Measurements from ENCODE around the gene LYST. TPM values are rescaled to one million over a fixed set of nuclear protein-coding genes. Genes with fewer than 3 reads are reported as not detected.

The LYST gene
- total RNA-seq, 4 donors from 2014 or later, result 22.8 to 46.7 (median 32.1) TPM

- TF ChIP-seq EP300 (IDR thresholded peaks at IDR 0.05; ENCODE audit: low read depth) (no peak), POLR2A (IDR thresholded peaks at IDR 0.05) (no peak), CTCF (IDR thresholded peaks at IDR 0.05) (no peak), POLR2AphosphoS5 (IDR thresholded peaks at IDR 0.05) (no peak)
- Histone ChIP-seq H3K27me3 (no peaks in the 10 kb centered on the region), H3K9me3 (no peaks in the 10 kb centered on the region), H3K4me3 (no peak overlapping the region), H3K27ac (no peak overlapping the region), H3K4me1 (peaks cover 0 to 9% (median 2%) of the 10 kb centered on the region in 4 donors), H3K36me3 (no peaks in the 10 kb centered on the region)
- intact Hi-C loops (cut with DNase I; ENCODE audit: low total_unique reads), result no loop called here
- in situ Hi-C loops (cut with MboI; ENCODE audit: low pct_ligation_motif_present in 1 of 4, low pct_unique_long_range_greater_than_20kb in 1 of 4, low sequenced_read_pairs in 3 of 4), result no loop called here
- no peak for DNase-seq
- 89 to 95% methylated on average over 3 of the region's 3 CpGs for WGBS, 2 donors (ENCODE audit: low coverage in 1 of 2)
Observed at GRCh38 chr1:235617140-235617539, 249.6 kb downstream of the LYST start.

- no peak overlapping the region for H3K27ac ChIP-seq
- H3K36me3 ChIP-seq, result no peaks in the 10 kb centered on the region
- no peaks in the 10 kb centered on the region for H3K27me3 ChIP-seq
- TF ChIP-seq CTCF (IDR thresholded peaks at IDR 0.05) (no peak), EP300 (IDR thresholded peaks at IDR 0.05; ENCODE audit: low read depth) (no peak)
- H3K4me1 ChIP-seq, result peaks cover 0 to 9% (median 2%) of the 10 kb centered on the region in 4 donors
- no peak for DNase-seq
- no peak overlapping the region for H3K4me3 ChIP-seq
- H3K9me3 ChIP-seq, result no peaks in the 10 kb centered on the region
- 84% methylated on average over 7 of the region's 7 CpGs; no CpG with 5 or more reads in 1 of the 2 donors for WGBS, 2 donors (ENCODE audit: low coverage in 1 of 2)
- intact Hi-C loops (cut with DNase I; ENCODE audit: low total_unique reads) (no loop called here), in situ Hi-C loops (cut with MboI; ENCODE audit: low pct_ligation_motif_present in 1 of 4, low pct_unique_long_range_greater_than_20kb in 1 of 4, low sequenced_read_pairs in 3 of 4) (no loop called here)
Observed at GRCh38 chr1:235614442-235614954, 252.2 kb downstream of the LYST start.

- intact Hi-C loops (cut with DNase I; ENCODE audit: low total_unique reads) (no loop called here), in situ Hi-C loops (cut with MboI; ENCODE audit: low pct_ligation_motif_present in 1 of 4, low pct_unique_long_range_greater_than_20kb in 1 of 4, low sequenced_read_pairs in 3 of 4) (no loop called here)
- no peak overlapping the region for H3K4me3 ChIP-seq
- 68% methylated on average over 2 of the region's 2 CpGs; no CpG with 5 or more reads in 1 of the 2 donors for WGBS, 2 donors (ENCODE audit: low coverage in 1 of 2)
- no peaks in the 10 kb centered on the region for H3K27me3 ChIP-seq
- TF ChIP-seq CTCF (IDR thresholded peaks at IDR 0.05) (no peak), POLR2A (IDR thresholded peaks at IDR 0.05) (no peak), EP300 (IDR thresholded peaks at IDR 0.05; ENCODE audit: low read depth) (no peak), POLR2AphosphoS5 (IDR thresholded peaks at IDR 0.05) (peak in 1 of 3 donors; percentile 33)
- H3K27ac ChIP-seq, result peak overlapping the region; percentile 34 to 63 (median 54)
- DNase-seq, result peak; percentile 38
- peaks cover 0 to 9% (median 2%) of the 10 kb centered on the region in 4 donors for H3K4me1 ChIP-seq
- no peaks in the 10 kb centered on the region for H3K36me3 ChIP-seq
- H3K9me3 ChIP-seq, result no peaks in the 10 kb centered on the region
Observed at GRCh38 chr1:235613602-235614001, 253.1 kb downstream of the LYST start.

GRCh38 chr1:235612761-235613160 is 253.9 kb downstream of the LYST start:
- Histone ChIP-seq H3K36me3 (no peaks in the 10 kb centered on the region), H3K9me3 (no peaks in the 10 kb centered on the region), H3K27me3 (no peaks in the 10 kb centered on the region), H3K4me3 (no peak overlapping the region), H3K27ac (peak overlapping the region in 1 of 4 donors; percentile 58), H3K4me1 (peaks cover 0 to 9% (median 2%) of the 10 kb centered on the region in 4 donors)
- TF ChIP-seq POLR2A (IDR thresholded peaks at IDR 0.05) (no peak), POLR2AphosphoS5 (IDR thresholded peaks at IDR 0.05) (no peak), CTCF (IDR thresholded peaks at IDR 0.05) (no peak), EP300 (IDR thresholded peaks at IDR 0.05; ENCODE audit: low read depth) (no peak)
- in situ Hi-C loops (cut with MboI; ENCODE audit: low pct_ligation_motif_present in 1 of 4, low pct_unique_long_range_greater_than_20kb in 1 of 4, low sequenced_read_pairs in 3 of 4), result no loop called here
- WGBS, 2 donors (ENCODE audit: low coverage in 1 of 2), result 84% methylated on average over 3 of the region's 3 CpGs; no CpG with 5 or more reads in 1 of the 2 donors
- no peak for DNase-seq
- intact Hi-C loops (cut with DNase I; ENCODE audit: low total_unique reads), result no loop called here

Small RNAs within 50 kb of the gene (small RNA-seq; reads per million reads assigned to genes)
- 0 reads per million in 4 donors for gene MIR1537
- 0 reads per million in 4 donors for gene RNU6-968P

Other genes with a start within 250 kb of the LYST start
- 1 to 10 TPM in 3 of 4 donors, under 1 TPM in 1; 0.37 to 6.8 (median 5.5) TPM for gene GNG4, start 217.1 kb downstream of the LYST start, total RNA-seq
- 100 to 1,000 TPM in 1 of 4 donors, 10 to 100 TPM in 3; 42.7 to 133 (median 63.5) TPM for gene NID1, start 198.2 kb upstream of the LYST start, total RNA-seq